ENCODE measurements around the gene NRG3.
"Not testable (repeated sequence)": the region's sequence is repeated elsewhere in the genome, so short reads cannot be mapped to it uniquely, and the experiment has no call there.

Gene NRG3

DNA sequence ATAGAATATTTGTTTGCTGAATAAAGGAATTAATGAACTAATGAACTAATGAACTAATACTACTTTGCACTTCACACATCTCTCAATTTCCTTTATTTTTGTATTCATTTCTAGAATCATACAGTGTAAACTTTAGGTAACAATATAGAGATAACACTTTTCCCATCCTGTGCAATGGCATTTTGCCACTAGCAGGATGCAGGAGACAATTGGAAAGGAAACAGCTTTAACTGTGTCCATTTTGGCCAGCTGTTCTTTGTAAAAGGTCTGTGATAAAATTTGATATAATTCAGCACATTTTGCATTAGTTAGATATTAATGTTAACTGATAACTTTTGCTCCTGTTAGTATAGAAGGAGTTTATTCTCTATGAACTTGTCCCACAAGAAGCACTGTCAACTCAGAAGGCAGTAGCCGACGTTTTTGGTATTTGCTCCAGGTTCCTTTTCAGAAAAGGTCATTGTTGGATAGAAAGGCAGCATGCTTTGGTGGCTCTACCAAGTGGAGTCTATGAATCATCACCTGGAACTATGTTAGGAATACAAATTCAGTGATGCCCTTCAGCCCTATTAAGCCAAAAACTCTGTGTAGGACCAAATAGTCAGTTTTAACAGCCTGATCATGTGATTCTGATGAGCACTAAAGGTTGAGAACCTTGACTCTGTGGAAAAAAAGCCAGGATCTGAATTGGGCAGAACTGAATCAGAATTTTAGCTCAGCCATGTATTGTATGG, 86.6 kb downstream of the NRG3 start:
- DNase-seq (ENCODE audit: low spot score), result no peak

DNA sequence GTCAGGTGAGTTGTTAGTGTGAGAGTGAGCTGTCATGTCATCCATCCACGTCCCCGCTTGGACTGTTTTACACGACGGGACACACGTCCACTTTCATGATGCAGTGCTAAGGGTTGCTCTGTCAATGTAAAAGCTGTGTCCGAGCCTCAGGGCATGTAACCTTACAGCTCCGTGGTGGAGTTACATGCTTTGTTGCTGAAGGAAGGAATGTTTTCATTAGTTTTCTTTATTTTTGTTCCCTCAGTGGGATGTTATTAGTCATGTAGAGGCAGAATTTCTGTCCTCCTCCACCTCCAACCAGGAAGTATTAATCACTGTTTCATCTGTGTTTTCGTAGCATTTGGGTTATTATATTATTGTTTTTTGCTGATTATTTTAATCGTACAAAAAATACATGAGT, 88.6 kb downstream of the NRG3 start:
- DNase-seq (ENCODE audit: low spot score), result no peak

DNA sequence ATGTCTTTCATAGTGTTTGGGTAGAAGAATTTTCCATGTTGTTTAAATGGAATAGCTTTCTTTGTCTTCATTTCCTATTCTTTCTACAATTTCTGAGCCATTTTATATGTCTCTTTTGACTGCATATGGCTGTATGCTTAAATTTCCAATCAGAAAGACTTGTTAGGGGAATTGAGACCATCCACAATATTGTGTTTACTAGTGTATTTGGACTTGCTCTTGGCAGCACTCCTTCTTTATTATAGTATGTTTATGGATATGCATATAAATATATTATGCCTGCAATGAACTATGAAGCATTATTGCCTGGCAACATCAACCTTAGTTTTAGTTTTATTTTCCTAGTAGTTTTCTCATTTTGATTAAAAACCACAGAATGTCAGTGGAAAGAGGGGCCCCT, 92.7 kb downstream of the NRG3 start:
- DNase-seq (ENCODE audit: low spot score), result no peak

DNA sequence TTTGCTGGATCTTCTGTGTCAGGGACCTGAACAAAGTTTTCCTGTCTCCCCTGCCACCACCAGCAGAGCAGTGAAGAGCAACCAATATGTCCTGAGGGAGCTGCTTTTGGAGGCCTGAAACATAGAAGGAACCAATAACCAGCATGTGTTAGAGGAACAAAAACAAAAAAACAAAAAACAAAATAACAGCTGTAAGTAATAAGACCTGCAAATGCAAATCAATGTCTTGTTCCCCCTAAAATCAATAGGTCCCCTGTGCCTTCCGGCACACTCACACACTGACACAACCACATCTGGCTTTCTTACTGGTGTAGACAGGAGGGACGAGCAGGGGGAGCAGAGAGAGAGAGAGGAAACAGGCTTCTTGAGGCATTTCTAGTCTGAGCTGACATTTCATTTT, 94.1 kb downstream of the NRG3 start:
- no peak for DNase-seq (ENCODE audit: low spot score)

DNA sequence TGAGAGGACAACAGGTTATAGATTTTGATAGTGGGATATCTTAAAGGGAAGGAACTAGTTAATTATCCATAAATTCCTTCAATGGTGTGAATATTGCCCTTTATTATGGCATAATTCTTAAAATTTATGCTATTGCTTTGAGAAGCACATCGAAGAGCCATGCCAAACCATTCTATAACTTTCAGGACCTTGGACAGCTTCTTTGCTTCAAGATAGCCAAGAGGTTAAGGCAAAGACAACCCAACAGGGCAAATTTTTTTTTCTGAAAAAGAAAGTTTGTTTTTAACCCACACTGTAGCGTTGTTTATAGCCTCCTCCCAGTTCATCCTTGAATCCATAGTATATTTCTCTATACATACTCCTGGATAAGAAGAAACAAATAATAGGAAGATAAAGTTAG, 103.2 kb downstream of the NRG3 start:
- peak; percentile 47 for DNase-seq (ENCODE audit: low spot score)

DNA sequence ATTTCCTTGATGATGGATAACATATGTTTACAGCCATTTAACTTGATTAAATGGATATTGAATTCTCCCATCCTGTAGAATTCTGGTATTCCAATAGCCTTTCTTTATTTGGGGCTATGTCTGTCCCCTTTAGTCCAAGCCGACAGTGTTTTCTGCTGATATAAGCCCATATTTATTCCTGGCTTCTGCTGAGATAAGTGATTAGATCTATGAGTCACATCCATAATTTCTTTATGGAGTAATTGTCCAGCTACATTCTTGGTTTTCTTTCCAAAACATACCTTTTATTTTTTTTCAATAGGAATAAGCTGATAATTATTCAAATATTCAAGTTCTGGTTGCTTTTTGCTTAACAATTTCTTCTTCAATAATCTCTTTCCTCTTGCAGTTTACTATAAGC, 106.7 kb downstream of the NRG3 start:
- no peak for DNase-seq (ENCODE audit: low spot score)

DNA sequence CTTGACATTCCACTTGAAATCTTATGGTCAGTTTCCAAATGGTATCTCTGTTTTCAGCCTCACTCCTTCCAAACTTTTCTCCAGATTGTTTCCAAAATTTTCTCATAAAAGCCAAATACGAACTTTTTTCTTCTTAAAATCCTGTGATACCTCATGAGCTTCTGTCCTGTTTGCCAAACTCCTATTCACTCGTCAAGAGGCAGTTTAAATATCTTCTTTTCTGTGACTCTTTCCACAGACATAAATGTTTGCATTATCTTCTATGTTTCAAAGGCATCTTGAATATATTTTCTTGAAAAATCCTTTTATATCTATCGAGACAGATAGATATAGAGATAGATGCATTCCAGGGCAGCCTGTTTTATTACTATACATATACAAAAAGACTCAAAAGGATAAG, 109.4 kb downstream of the NRG3 start:
- no peak for DNase-seq (ENCODE audit: low spot score)

DNA sequence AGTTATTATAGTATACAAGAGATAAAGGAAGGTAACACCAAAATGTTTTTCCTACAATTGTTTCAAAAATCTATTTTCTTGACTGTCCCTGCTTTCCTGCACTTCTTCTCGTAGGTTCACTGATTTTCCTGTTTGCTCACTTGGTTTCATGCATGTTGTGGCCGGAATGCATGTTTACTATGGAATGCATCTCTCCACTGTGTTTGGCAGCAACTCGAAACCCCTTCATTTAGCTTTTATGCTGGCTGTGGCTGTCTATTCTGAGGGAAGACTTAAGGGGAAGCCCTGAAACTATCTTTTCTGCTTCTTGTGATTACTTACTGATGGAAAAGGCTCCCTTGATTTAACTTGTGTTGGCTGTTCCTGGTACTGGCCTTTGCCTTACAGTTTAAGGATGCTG, 120.3 kb downstream of the NRG3 start:
- no peak for DNase-seq (ENCODE audit: low spot score)

DNA sequence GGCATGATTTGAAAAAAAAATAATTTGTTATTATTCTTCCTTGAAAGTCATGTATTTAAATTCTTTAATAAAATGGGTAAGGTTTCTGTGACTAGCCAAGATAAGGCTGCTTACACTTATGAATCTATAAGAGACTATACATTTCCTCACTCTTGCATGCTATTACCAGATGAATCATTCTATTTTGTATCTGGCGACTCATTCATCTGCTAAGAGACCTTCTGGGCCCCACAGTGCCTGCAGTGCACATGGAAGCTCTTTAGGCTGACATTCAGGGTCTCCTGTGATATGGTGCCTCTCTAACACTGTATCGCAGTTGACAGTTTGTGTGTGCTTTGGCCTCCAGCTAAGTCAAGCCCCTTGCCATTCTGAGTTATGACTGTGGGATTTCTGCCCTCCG, 121.9 kb downstream of the NRG3 start:
- no peak for DNase-seq (ENCODE audit: low spot score)

DNA sequence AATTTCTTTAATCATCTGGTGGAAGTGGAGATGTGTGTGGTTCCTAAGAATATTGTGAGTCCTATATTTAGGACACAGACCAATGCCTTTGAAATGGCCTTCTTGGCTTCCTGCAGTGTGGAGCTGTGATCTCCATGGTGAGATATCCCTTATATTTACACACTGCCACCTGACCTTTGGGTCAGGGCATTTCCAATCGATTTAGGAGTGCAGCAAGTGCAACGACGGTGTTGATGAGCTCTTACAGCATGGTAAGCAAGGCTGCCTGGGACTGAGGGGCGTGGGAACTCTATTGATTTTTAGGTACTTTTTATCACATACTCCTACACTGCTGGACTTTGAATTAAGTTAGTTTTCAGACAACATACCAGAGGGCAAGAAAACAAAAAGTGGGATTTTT, 146.0 kb downstream of the NRG3 start:
- no peak for DNase-seq (ENCODE audit: low spot score)

DNA sequence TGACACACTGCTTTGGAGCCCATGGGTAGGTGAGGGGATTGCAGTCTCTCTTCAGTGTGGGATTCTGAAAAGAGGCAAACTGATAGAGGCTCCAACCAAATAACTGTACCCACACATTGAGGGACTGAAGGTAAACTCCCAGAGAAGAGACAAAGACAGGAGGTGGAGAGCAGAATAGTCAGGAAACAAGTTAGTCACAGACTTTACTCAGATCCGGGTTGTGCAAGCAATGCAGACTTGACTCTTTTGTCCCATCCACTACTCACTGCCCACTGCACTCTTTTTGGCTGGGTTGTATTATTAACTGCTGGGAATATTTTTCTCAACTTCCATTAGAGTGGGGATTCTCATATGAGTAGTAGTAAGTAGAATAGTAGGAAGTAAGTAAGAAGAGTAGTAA, 152.7 kb downstream of the NRG3 start:
- DNase-seq (ENCODE audit: low spot score), result peak; percentile 10

DNA sequence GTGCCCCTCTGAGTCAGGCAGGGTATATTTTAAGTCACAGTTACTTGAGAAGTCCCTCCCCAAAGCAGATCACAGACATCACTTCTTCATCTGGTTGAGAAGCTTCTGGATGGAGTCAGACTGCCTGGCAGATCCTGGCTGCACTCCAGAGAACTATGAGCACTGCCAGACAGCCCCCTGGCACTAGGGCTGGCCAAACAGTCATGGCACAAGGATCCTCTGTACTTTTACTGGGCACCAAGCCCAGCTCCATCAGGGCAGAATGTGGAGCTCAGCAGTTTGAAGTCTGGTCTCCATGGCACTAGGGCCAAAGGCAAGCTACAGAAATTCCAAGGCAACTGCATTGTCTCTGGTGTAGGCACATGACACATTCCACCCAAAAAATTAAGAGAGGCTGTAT, 162.1 kb downstream of the NRG3 start:
- no peak for DNase-seq (ENCODE audit: low spot score)

DNA sequence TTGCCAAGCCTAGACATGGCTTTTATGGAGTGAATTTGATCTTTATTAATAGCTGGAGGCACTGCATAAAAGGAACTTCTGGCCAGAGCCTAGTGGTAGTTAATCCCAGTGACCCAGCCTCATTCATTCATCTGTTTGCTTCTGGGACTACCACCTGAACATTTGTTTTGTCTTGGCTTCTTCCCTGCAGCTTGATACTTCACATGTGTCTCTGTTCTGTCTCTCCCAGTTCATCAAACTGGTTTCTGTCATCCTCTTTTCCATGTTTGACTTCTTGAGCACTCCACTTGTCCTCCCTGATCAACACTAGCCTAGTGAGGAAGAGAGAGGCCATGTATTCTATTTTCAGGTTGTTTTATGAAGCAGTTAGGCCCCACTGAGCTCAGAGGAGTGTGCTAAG, 163.6 kb downstream of the NRG3 start:
- no peak for DNase-seq (ENCODE audit: low spot score)

DNA sequence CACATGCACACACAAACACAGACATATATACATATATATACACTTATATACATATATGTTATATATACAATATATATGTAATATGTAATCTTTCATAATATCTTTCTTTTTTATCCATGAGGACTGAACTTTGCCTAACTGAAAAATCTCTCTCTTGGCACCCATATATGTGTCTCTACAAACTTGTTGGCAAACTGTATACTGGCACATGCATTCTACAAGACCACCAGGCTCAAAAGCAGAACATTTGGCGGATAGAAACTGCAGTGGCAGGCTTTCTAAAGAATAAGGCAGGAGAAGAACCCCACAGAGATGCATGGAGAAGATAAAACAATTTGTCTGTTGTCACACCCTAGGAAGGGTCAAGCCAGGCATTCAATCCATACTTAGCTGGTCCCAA, 165.3 kb downstream of the NRG3 start:
- DNase-seq (ENCODE audit: low spot score), result no peak

DNA sequence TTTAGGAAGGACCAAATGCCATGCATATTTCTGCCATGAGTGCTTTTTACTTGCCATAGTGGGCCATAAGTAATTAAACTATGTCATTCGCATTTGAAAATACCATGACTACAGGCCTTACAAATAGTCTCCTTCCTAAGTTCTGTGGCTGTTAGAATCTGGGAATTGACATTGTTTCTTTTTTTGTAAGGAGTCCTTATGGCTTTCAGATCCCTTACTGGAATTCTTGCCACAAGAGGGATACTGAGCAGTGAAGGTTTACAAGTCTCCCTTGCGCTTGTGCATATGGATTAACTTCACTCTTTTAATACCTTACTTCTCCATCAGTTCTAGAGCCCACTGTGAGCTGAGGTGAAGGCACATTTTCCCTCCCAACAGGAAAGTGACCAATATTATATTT, 166.0 kb downstream of the NRG3 start:
- no peak for DNase-seq (ENCODE audit: low spot score)

DNA sequence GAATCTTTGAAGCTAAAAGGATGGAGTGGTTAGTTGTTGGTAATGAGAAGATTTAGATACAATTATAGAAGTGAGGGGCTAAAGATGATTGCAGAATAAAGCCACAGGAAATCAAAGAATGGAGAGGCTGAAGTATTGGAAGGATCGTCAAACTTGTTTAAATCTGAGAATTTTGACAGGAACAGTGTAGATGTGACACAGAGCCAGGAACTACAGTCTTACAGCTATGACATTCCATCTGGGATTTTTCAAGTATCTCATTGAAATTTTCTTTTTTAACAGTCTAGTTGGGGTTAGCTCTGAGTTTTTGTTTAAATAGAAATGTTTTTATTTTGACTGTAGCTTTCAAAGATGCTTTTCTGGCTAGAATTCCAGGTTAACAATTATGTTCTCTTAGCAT, 181.4 kb downstream of the NRG3 start:
- DNase-seq (ENCODE audit: low spot score), result no peak

DNA sequence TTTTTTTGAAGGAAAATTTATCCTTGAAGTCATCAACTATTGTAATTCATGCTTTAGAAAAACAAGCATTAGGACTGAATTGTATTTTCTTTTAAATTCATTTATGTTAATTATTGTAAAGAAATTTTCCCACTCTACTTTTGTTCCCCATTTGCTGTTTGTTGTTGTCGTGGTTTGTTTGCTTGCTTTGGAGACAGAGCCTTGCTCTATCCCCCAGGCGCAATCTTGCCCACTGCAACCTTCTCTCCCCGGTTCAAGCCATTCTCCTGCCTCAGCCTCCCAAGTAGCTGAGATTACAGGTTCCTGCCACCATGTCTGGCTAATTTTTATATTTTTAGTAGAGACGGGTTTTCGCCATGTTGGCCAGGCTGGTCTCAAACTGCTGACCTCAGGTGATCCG, 192.2 kb downstream of the NRG3 start:
- not testable (repeated sequence) for DNase-seq (ENCODE audit: low spot score)

DNA sequence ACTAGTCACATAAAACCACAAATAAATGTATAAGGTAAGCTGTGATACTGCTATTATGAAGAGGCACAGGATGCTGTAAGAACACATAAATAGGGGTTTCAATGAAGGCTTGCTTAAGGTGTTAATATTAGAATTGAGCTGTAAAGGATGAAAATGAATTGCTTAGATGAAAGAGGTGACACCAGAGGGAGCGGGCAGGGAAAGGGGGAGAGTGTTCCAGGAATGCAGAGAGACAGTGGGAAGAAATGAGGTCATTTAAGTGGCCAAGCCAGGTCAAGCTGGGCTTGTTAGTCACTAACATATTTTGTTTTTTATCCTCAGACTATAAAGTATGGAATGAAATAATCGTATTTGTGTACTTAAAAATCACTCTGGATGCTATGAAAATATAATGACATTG, 193.5 kb downstream of the NRG3 start:
- DNase-seq (ENCODE audit: low spot score), result no peak

DNA sequence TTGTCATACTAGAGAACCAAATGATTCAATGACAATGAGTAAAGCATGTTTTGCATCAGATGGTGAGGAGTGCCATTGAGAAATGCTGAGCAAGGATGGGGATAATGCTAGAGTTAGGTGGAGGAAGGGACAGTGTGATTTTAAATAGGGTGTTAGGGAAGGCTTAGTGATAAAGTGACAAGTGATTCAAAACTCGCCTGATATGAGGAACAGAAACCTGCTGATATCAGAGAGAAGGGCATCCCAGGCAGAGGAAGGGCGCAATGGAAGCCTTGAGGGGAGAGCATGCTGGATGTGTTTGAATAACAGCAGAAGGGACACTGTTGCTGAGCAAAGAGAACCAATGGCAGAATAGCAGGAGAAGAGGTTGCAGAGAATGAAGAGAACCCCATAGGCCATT, 196.2 kb downstream of the NRG3 start:
- no peak for DNase-seq (ENCODE audit: low spot score)

DNA sequence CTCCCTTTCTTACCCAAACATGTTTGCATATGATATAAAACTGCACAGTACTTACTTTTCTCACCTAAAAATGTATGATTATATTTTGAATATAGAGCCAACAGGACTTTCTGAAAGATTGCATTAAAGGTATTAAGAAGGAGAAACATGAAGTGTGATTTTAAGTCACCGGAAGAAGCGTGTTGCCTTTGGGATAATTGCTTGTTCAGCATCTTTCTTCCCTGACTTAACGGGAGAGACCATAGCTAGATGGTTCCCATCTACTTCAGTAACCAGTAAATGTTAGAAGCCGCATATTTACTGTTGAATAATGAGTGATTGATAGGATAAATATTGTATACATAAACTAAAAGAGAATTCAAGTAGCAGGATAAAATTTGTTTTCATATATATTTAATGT, 197.1 kb downstream of the NRG3 start:
- DNase-seq (ENCODE audit: low spot score), result no peak

DNA sequence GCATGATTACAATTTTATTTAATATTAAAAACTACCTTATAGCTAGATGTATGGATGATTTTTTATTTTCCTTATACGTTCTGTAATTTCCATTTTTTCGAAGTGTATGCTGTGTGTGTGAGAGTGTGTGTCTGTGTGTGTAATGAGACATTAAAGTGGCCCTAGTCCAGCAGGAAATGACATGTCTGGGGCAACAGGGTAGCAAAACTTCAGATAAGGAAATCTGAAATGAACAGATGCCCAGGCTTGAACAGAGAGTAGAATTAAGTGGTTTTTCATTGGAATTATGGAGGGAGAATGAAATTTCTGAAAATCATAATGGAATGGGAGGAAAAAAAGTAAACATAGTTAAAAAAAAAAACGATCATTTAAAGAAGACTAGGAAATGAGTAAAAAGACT, 200.6 kb downstream of the NRG3 start:
- DNase-seq (ENCODE audit: low spot score), result no peak

DNA sequence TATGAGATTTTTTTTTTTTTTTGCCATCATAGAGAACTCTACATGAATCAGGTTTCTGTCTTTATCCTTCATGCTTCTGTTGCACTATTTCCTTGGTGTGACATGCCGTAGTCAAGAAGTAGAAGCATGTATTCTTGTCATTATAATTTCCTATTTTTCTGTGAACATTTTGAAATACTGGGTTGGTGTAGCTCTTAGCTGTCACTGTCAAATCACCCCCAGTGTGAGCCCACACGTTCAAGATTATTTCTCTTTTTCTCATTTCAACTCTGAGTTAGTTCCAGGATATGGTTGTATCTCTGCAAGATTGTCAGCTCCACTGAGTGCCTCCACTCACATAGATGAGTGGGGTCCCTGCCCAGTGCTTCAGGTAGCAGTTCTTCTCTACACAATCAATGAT, 209.5 kb downstream of the NRG3 start:
- DNase-seq (ENCODE audit: low spot score), result no peak

DNA sequence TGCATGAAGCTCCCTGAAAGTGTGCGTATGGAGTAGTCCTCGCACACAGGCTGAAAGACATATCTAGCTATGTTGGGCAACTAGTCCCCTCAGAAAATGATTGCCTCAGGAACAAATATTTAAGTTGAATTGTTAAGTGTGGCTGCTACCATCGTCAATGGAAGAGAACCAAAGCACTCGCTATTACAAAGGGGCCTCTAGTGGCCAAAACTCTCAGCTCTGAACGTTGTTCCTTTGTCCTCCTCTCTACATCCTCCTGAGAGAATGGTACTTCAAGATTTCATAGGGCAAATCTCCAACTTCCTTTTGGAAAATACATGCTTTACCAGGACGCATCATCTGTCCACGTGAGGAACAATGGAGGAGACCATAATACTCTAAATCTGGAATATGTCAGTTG, 209.9 kb downstream of the NRG3 start:
- no peak for DNase-seq (ENCODE audit: low spot score)

DNA sequence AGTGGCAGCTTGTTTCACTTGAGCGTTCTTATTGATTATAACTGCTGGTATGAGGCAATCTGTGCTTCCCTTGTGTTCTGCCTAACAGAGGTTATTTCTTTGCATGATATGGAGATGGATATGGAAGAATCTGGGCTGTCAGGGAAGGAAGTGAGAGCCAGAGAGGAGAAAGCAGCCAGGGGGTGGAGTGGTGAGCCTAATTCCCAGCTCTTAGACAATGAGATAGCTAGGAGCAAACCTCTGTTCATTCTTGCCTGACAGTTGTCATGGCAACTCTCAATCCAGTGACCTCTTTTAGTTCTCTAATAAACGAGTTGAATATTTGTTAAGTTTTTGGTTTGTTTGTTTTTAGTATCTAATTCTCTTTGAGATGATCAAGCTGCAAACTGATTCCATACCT, 214.3 kb downstream of the NRG3 start:
- DNase-seq (ENCODE audit: low spot score), result no peak

DNA sequence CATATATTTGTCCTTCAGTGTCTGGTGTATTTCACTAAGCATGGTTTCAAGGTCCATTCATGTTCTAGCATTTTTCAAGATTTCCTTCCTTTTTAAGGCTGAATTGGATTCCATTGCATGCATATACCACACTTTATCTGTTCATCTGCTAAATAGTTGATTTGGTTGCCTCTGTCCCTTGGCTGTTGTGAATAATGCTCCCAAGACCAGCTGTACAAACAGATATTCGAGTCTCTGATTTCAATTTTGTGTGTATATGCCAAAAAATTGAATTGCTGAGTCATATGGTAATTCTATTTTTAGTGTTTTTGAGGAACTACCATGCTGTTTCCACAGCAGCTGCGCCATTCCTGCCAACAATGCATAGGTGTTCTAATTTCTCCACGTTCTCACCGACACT, 216.4 kb downstream of the NRG3 start:
- no peak for DNase-seq (ENCODE audit: low spot score)

All from kidney capillary endothelial cell (primary cell).